ENCODE measurements around the gene CDK11B. TPM values are rescaled to one million over a fixed set of nuclear protein-coding genes. Genes with fewer than 3 reads are reported as not detected.
A peak's percentile ranks its signal among the peaks of the same experiment; 100 is the strongest.
"Not testable (repeated sequence)": the region's sequence is repeated elsewhere in the genome, so short reads cannot be mapped to it uniquely, and the experiment has no call there.

CDK11B gene
- total and polyA plus RNA-seq, 2 donors from 2014 or later: 13.9 to 24.0 TPM

GRCh38 chr1:1674806-1675205 is 16.0 kb upstream of the CDK11B start:
- Histone ChIP-seq H3K36me3 (ENCODE audit: control insufficient read depth in 2 of 3, insufficient read depth in 3 of 3, low read length in 3 of 3) (peaks cover 2 to 13% (median 3%) of the 10 kb centered on the region in 3 donors), H3K4me1 (ENCODE audit: control insufficient read depth in 2 of 3, insufficient read depth in 2 of 3, low read depth in 1 of 3, low read length in 3 of 3) (peaks cover 0 to 16% (median 0%) of the 10 kb centered on the region in 3 donors)
- H3K9ac ChIP-seq (ENCODE audit: low read length in 3 of 3); H3K9me3 ChIP-seq (ENCODE audit: control insufficient read depth in 2 of 3, insufficient read depth in 1 of 3, low read length in 3 of 3); FAIRE-seq; intact Hi-C loops (cut with DNase I); H3K4me3 ChIP-seq (ENCODE audit: low read length in 3 of 3); H3K27ac ChIP-seq (ENCODE audit: low read depth in 2 of 2, low read length in 2 of 2); H3K27me3 ChIP-seq (ENCODE audit: control insufficient read depth, insufficient read depth, low read length): not testable (repeated sequence)
- DNase-seq: peak in 1 of 5 donors; percentile 66

- DNase-seq: peak in 1 of 5 donors; percentile 45
Observed at GRCh38 chr1:1672181-1672965, 13.6 kb upstream of the CDK11B start.

GRCh38 chr1:1671365-1672119 is 12.7 kb upstream of the CDK11B start:
- DNase-seq: peak in 1 of 5 donors; percentile 72
- Histone ChIP-seq H3K9ac (ENCODE audit: low read length in 3 of 3) (no peak overlapping the region), H3K36me3 (ENCODE audit: control insufficient read depth in 2 of 3, insufficient read depth in 3 of 3, low read length in 3 of 3) (peaks cover 2 to 13% (median 3%) of the 10 kb centered on the region in 3 donors), H3K27ac (ENCODE audit: low read depth in 2 of 2, low read length in 2 of 2) (no peak overlapping the region), H3K4me3 (ENCODE audit: low read length in 3 of 3) (no peak overlapping the region), H3K27me3 (ENCODE audit: control insufficient read depth, insufficient read depth, low read length) (no peaks in the 10 kb centered on the region), H3K4me1 (ENCODE audit: control insufficient read depth in 2 of 3, insufficient read depth in 2 of 3, low read depth in 1 of 3, low read length in 3 of 3) (no peaks in the 10 kb centered on the region), H3K9me3 (ENCODE audit: control insufficient read depth in 2 of 3, insufficient read depth in 1 of 3, low read length in 3 of 3) (no peaks in the 10 kb centered on the region)
- no peak for TF ChIP-seq CTCF (IDR thresholded peaks at IDR 0.05; ENCODE audit: borderline replicate concordance, extremely low read depth, insufficient read depth)
- intact Hi-C loops (cut with DNase I): no loop called here
- FAIRE-seq: no peak

More at GRCh38 chr1:1672181-1672965, 13.6 kb upstream of the CDK11B start:
- intact Hi-C loops (cut with DNase I): no loop called here
- H3K4me1 ChIP-seq (ENCODE audit: control insufficient read depth in 2 of 3, insufficient read depth in 2 of 3, low read depth in 1 of 3, low read length in 3 of 3): no peaks in the 10 kb centered on the region
- H3K4me3 ChIP-seq (ENCODE audit: low read length in 3 of 3): no peak overlapping the region
- FAIRE-seq: no peak
- no peak overlapping the region for H3K9ac ChIP-seq (ENCODE audit: low read length in 3 of 3)
- no peak for TF ChIP-seq CTCF (IDR thresholded peaks at IDR 0.05; ENCODE audit: borderline replicate concordance, extremely low read depth, insufficient read depth)
- no peaks in the 10 kb centered on the region for H3K27me3 ChIP-seq (ENCODE audit: control insufficient read depth, insufficient read depth, low read length)
- H3K36me3 ChIP-seq (ENCODE audit: control insufficient read depth in 2 of 3, insufficient read depth in 3 of 3, low read length in 3 of 3): peaks cover 2 to 13% (median 3%) of the 10 kb centered on the region in 3 donors
- H3K9me3 ChIP-seq (ENCODE audit: control insufficient read depth in 2 of 3, insufficient read depth in 1 of 3, low read length in 3 of 3): no peaks in the 10 kb centered on the region
- H3K27ac ChIP-seq (ENCODE audit: low read depth in 2 of 2, low read length in 2 of 2): no peak overlapping the region

GRCh38 chr1:1670866-1671265 is 12.1 kb upstream of the CDK11B start:
- no peak for TF ChIP-seq CTCF (IDR thresholded peaks at IDR 0.05; ENCODE audit: borderline replicate concordance, extremely low read depth, insufficient read depth)
- FAIRE-seq (no peak), DNase-seq (peak in 1 of 5 donors; percentile 73)
- Histone ChIP-seq H3K27ac (ENCODE audit: low read depth in 2 of 2, low read length in 2 of 2) (no peak overlapping the region), H3K9me3 (ENCODE audit: control insufficient read depth in 2 of 3, insufficient read depth in 1 of 3, low read length in 3 of 3) (no peaks in the 10 kb centered on the region), H3K4me1 (ENCODE audit: control insufficient read depth in 2 of 3, insufficient read depth in 2 of 3, low read depth in 1 of 3, low read length in 3 of 3) (no peaks in the 10 kb centered on the region), H3K4me3 (ENCODE audit: low read length in 3 of 3) (no peak overlapping the region), H3K36me3 (ENCODE audit: control insufficient read depth in 2 of 3, insufficient read depth in 3 of 3, low read length in 3 of 3) (peaks cover 2 to 18% (median 3%) of the 10 kb centered on the region in 3 donors), H3K27me3 (ENCODE audit: control insufficient read depth, insufficient read depth, low read length) (no peaks in the 10 kb centered on the region), H3K9ac (ENCODE audit: low read length in 3 of 3) (no peak overlapping the region)
- intact Hi-C loops (cut with DNase I): no loop called here

All from kidney (tissue), 14 donors.